PFSK-1 (cell line): ENCODE results near the gene CNTNAP2.

Source experiments
- FOXP2 ChIP-seq: optimal IDR thresholded peaks from 2 replicates; pipeline ENCODE3; 2011; ENCODE audit warnings: borderline replicate concordance, control low read depth, inconsistent platforms; ENCODE audit not compliant: insufficient read depth; ENCODE audit errors: extremely low read length, extremely low read depth
- POLR2AphosphoS5 ChIP-seq: IDR thresholded peaks from 2 replicates; pipeline ENCODE4 v1.6.1; 2012; ENCODE audit warnings: low read depth, mild to moderate bottlenecking, control low read depth, low read length, moderate library complexity
- REST ChIP-seq, 2 experiments: IDR thresholded peaks; 2 replicates each; pipeline versions ENCODE4 v1.6.1 to v1.8.0; 2011 to 2012; ENCODE audit warnings: low read depth in 2 of 2, low read length in 2 of 2, control low read depth in 1 of 2, inconsistent platforms in 1 of 2, mild to moderate bottlenecking in 1 of 2, moderate library complexity in 1 of 2; ENCODE audit not compliant: insufficient read depth in 1 of 2
- SIN3A ChIP-seq: IDR thresholded peaks from 2 replicates; pipeline ENCODE4 v1.6.1; 2012; ENCODE audit warnings: mild to moderate bottlenecking, low read length, moderate library complexity, borderline replicate concordance; ENCODE audit not compliant: insufficient read depth
- TAF1 ChIP-seq: IDR thresholded peaks from 2 replicates; pipeline ENCODE4 v1.6.1; 2012; ENCODE audit warnings: low read length, control low read depth, borderline replicate concordance; ENCODE audit not compliant: insufficient read depth

CNTNAP2 gene

DNA sequence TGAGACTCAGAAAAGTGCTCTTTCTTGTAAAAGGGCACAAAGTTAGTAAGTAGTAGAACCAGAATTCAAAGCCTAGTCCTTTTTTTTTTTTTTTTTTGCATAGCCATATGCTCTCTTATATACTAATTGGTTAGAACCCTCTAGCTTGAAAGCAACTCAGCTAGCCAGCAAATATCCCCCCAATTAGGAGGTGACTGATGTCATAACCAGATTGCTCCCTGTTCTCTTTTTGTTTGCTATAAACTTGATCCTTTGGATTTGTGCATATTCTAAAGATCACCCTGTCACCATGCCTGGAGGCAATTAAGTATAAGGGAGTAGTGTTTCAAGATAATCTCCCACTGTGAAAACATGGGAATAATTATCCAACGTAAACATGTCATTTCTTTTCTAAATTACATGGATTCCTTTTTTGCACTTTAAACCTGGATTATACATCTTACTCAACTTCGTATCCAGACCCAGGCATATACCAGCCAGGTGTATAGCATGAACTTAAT, 963.4 kb downstream of the CNTNAP2 start:
- TF ChIP-seq REST (IDR thresholded peaks at IDR 0.05; ENCODE audit: insufficient read depth in 1 of 2, low read depth in 2 of 2, low read length in 2 of 2) (no peak), FOXP2 (no peak), POLR2AphosphoS5 (no peak), TAF1 (no peak), SIN3A (no peak)

DNA sequence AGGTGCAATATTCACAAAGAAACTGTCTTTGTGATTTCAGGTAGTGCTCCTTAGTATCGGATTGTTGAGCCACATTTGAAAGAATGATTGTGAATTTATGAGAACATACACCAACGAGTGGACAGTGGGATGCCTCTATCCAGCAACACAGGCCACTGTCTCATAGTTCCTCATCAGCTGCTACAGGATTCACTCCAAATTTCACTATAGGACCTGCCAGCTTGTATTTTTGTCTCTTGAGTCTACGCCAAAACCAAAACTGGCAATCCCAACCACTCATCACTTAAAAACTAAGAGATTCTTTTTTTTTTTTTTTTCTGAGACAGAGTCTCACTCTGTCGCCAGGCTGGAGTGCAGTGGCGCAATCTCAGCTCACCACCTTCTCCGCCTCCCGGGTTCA, 964.5 kb downstream of the CNTNAP2 start:
- TF ChIP-seq POLR2AphosphoS5 (no peak), REST (IDR thresholded peaks at IDR 0.05; ENCODE audit: insufficient read depth in 1 of 2, low read depth in 2 of 2, low read length in 2 of 2) (no peak), FOXP2 (no peak), TAF1 (no peak), SIN3A (no peak)

DNA sequence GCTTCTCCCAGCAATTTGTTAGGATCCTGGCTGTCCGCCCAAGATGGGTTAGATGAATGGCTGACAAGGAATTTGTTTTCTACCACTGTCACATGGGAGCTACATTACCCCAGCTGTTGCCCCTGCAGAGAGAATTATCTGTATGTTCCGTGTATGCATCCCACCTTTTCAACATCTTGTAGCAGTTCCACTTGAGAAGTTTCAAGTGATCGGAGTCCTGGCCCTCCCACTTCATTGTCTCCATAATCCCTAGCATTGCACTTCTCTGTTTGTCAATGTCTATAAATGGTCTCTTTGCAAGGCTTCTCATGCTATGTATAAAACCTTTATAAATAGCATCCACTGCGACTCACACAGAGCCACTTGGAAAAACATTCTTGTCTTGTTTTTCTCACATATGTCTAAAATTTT, 972.5 kb downstream of the CNTNAP2 start:
- TF ChIP-seq SIN3A (no peak), FOXP2 (no peak), REST (IDR thresholded peaks at IDR 0.05; ENCODE audit: insufficient read depth in 1 of 2, low read depth in 2 of 2, low read length in 2 of 2) (no peak), POLR2AphosphoS5 (no peak), TAF1 (no peak)

DNA sequence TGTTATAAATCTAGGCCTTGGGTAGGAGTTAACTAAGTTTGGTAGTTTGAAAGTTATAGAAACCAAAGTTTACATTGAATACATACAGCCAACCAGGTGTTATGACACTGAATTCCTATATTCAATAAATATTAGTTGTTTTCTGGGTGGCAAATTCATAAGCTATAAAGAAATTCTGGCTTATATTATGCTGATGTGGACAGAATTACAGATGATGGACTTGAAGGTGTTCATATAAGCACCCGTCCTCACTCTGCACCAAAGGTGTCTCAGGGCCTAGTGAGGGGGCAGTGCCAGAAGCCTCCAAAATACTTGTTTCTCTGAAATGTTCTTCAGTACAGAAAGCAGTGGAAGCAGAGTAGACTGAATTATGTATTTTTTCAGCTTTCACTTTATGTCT, 973.0 kb downstream of the CNTNAP2 start:
- TF ChIP-seq FOXP2 (no peak), TAF1 (no peak), REST (IDR thresholded peaks at IDR 0.05; ENCODE audit: insufficient read depth in 1 of 2, low read depth in 2 of 2, low read length in 2 of 2) (no peak), POLR2AphosphoS5 (no peak), SIN3A (no peak)

GRCh38 chr7:147096629-147097028, 980.0 kb downstream of the CNTNAP2 start:
- no peak for TF ChIP-seq TAF1
- TF ChIP-seq REST (IDR thresholded peaks at IDR 0.05; ENCODE audit: insufficient read depth in 1 of 2, low read depth in 2 of 2, low read length in 2 of 2), result no peak
- TF ChIP-seq POLR2AphosphoS5, result no peak
- no peak for TF ChIP-seq SIN3A
- no peak for TF ChIP-seq FOXP2
